Caco-2 (cell line): ENCODE results near the gene VPS33A. TPM values are rescaled to one million over a fixed set of nuclear protein-coding genes. Genes with fewer than 3 reads are reported as not detected.

ENCODE experiments used
- BruUV-seq: library from RNA; stranded (reverse); fragments of 400-500 nt; replicated peaks from 2 replicates; lab custom pipeline; 2021; lab: Mats Ljungman, UMichigan
- CTCF ChIA-PET: fragments of 300-600 bp; sonication (Branson Sonifier 250); formaldehyde crosslinking; loops from one replicate; lab custom pipeline; 2022; ENCODE audit warnings: antibody characterized with exemption; lab: Charles Lee
- POLR2A ChIA-PET: fragments of 300-600 bp; sonication (Branson Sonifier 250); formaldehyde crosslinking; loops from one replicate; lab custom pipeline; 2022; ENCODE audit warnings: antibody characterized with exemption; lab: Charles Lee
- DNase-seq, 2 experiments: peaks; one replicate each; pipeline versions ENCODE4 v3.0.0 to v3.0.0-alpha.2; 2020 to 2022
- H3K27me3 ChIP-seq: replicated peaks from 2 replicates; pipeline ENCODE4 v1.6.0; 2011; ENCODE audit warnings: low read length; ENCODE audit not compliant: control insufficient read depth, insufficient read depth
- H3K36me3 ChIP-seq: 2 replicates; pipeline ENCODE4 v1.5.1; 2011; ENCODE audit warnings: low read length; ENCODE audit not compliant: control insufficient read depth, insufficient read depth
- H3K4me1 ChIP-seq: fragments of 250-450 bp; sonication (Bioruptor Pico); 2 replicates; pipeline ENCODE4 v1.5.1; 2020; ENCODE audit warnings: mild to moderate bottlenecking
- H3K4me3 ChIP-seq: 2 replicates; pipeline ENCODE4 v1.5.1; 2011; ENCODE audit warnings: low read depth, mild to moderate bottlenecking, control low read depth, low read length
- H3K9me3 ChIP-seq: fragments of 250-450 bp; sonication (Bioruptor Pico); 2 replicates; pipeline ENCODE4 v1.5.1; 2020; ENCODE audit warnings: mild to moderate bottlenecking, moderate library complexity
- H3K27ac Mint-ChIP-seq: one replicate; pipeline ENCODE4 v1.8.0; 2022; ENCODE audit warnings: mixed read lengths; ENCODE audit not compliant: unreplicated experiment
- H3K27me3 Mint-ChIP-seq: one replicate; pipeline ENCODE4 v1.8.0; 2022; ENCODE audit warnings: mixed read lengths; ENCODE audit not compliant: insufficient read depth, unreplicated experiment
- H3K36me3 Mint-ChIP-seq: one replicate; pipeline ENCODE4 v1.8.0; 2022; ENCODE audit warnings: mild to moderate bottlenecking, mixed read lengths; ENCODE audit not compliant: insufficient read depth, unreplicated experiment
- H3K4me1 Mint-ChIP-seq: one replicate; pipeline ENCODE4 v1.8.0; 2022; ENCODE audit warnings: low read depth, mixed read lengths; ENCODE audit not compliant: unreplicated experiment
- H3K4me3 Mint-ChIP-seq: one replicate; pipeline ENCODE4 v1.8.0; 2022; ENCODE audit warnings: mild to moderate bottlenecking, moderate library complexity, mixed read lengths; ENCODE audit not compliant: unreplicated experiment
- H3K9me3 Mint-ChIP-seq: one replicate; pipeline ENCODE4 v1.8.0; 2022; ENCODE audit warnings: mixed read lengths; ENCODE audit not compliant: unreplicated experiment
- CTCF ChIP-seq, 2 experiments: fragments of 200-600 bp in 1 of 2; IDR thresholded peaks; 1 replicate in 1 of 2; 2 replicates in 1 of 2; pipeline versions ENCODE4 v1.5.1 to v1.8.0; 2011 to 2022; ENCODE audit warnings: antibody characterized with exemption in 1 of 2, control low read depth in 1 of 2, inconsistent platforms in 1 of 2, low read depth in 1 of 2, low read length in 1 of 2, mild to moderate bottlenecking in 1 of 2, moderate library complexity in 1 of 2; ENCODE audit not compliant: insufficient read depth in 1 of 2, severe bottlenecking in 1 of 2, unreplicated experiment in 1 of 2
- intact Hi-C: fragments of 100-400 bp; cut with micrococcal nuclease; formaldehyde crosslinking; loops from one replicate; pipeline ENCODE4 v1.10.0; 2022; ENCODE audit not compliant: unreplicated experiment
- total RNA-seq: library from RNA; stranded (reverse); gene quantifications from 2 replicates; pipeline ENCODE4 v1.2.3, GENCODE V29; 2022

VPS33A gene
- total RNA-seq, 1 experiment from 2014 or later, result 36.5 TPM

DNA sequence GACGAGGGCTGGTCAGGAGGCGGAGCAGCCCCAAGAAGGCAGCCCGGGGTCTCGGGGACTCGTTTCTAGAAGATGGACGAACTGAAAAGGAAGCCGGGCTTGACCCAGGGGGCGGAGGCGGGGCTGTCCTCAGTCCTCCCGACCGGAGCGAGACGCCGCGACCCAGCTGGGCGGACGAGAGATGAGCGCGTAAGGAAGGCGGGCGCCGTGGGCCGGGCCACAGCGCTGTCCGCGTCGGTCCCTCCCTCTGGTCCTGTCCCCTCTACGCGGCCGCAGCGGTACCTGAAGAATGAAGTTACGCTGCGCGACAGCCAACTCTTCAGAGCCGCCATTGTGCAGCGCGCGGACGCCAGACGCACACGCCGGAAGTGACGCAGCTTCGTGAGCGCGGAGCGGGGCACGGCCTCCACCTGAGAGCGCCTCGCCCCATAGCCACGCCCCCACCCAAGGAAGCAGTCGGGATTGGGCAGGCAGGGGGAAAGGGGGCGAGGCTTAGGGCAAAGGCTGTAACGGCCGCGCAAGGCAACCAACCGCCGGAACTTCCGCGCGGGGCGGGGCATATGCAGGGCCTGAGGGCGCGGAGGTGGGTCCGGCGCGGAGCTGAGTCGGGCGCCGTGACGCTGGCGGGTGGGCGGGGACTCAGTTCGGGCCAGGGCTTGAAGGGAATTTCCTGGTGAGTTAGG is 40.5 kb downstream of the VPS33A start, which contains the start of gene DIABLO:
DIABLO (minus strand) TSS at position 370 of the 683 bp plus-strand sequence; CDS start at position 332, 38 bp downstream.
- CTCF ChIA-PET, result interaction anchor here (0.5 to 1.1 kb wide), 6 partner anchors 10 to 766 kb away, joined by 3 to 5 read pairs (median 4); no protein-coding TSS in a partner anchor
- BruUV-seq, result no TSS peak
- Mint-ChIP-seq H3K27me3 (no peaks in the 10 kb centered on the region), H3K4me1 (peaks cover 19% of the 10 kb centered on the region), H3K9me3 (no peaks in the 10 kb centered on the region), H3K36me3 (peaks cover 50% of the 10 kb centered on the region), H3K4me3 (peak within 1 kb of the TSS; percentile 97), H3K27ac (peak within 1 kb of the TSS; percentile 85)
- no peak for TF ChIP-seq CTCF (IDR thresholded peaks at IDR 0.05; ENCODE audit: insufficient read depth in 1 of 2, low read depth in 1 of 2, low read length in 1 of 2, severe bottlenecking in 1 of 2, unreplicated experiment in 1 of 2)
- Histone ChIP-seq H3K36me3 (no peaks in the 10 kb centered on the region; the same call in none of the 2 replicates), H3K4me3 (peak within 1 kb of the TSS; percentile 80), H3K4me1 (peaks cover 21% of the 10 kb centered on the region), H3K27me3 (no peaks in the 10 kb centered on the region), H3K9me3 (no peaks in the 10 kb centered on the region)
- intact Hi-C loops, result loop anchor here (1.0 kb wide), 1 partner anchor 40 kb away; the partner anchor contains the start of gene VPS33A
- peak; percentile 99 to 100 for DNase-seq
- POLR2A ChIA-PET, result interaction anchor here (0.5 to 1.7 kb wide), 18 partner anchors 8 to 1181 kb away, joined by 3 to 10 read pairs (median 4); partner anchors contain the start of genes B3GNT4, CLIP1, KNTC1 and RSRC2

DNA sequence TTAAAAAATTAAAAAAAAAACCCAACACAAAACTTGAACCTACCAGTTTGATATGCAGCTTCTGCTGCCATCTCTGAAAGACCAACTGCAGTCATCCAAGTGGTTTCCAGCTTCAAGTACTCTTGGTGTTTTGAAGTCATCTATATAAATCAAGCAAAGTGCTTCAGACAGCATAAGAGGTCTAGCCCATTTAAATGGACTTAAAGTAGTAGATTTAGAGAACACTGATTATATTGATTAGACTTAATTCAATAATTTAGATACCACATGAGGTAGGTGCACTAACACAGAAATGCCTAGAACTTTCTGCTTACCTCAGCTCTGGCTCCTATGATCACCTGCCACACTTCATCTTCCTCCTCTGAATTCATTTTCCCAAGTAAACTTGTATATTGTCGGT is 49.8 kb downstream of the VPS33A start:
- H3K27ac Mint-ChIP-seq, result no peak overlapping the region
- Histone ChIP-seq H3K4me3 (no peak overlapping the region), H3K36me3 (peaks cover 3% of the 10 kb centered on the region), H3K4me1 (no peaks in the 10 kb centered on the region), H3K9me3 (no peaks in the 10 kb centered on the region; the same call in 1 of the 2 replicates), H3K27me3 (no peaks in the 10 kb centered on the region)
- H3K9me3 Mint-ChIP-seq, result no peaks in the 10 kb centered on the region
- no peak for DNase-seq
- H3K36me3 Mint-ChIP-seq, result peaks cover 95% of the 10 kb centered on the region
- intact Hi-C loops, result no loop called here
- CTCF ChIA-PET, result no interaction called here
- no TSS peak for BruUV-seq
- POLR2A ChIA-PET, result no interaction called here
- no peak overlapping the region for H3K4me3 Mint-ChIP-seq
- no peak for TF ChIP-seq CTCF (IDR thresholded peaks at IDR 0.05; ENCODE audit: insufficient read depth in 1 of 2, low read depth in 1 of 2, low read length in 1 of 2, severe bottlenecking in 1 of 2, unreplicated experiment in 1 of 2)
- H3K4me1 Mint-ChIP-seq, result no peaks in the 10 kb centered on the region
- H3K27me3 Mint-ChIP-seq, result no peaks in the 10 kb centered on the region

DNA sequence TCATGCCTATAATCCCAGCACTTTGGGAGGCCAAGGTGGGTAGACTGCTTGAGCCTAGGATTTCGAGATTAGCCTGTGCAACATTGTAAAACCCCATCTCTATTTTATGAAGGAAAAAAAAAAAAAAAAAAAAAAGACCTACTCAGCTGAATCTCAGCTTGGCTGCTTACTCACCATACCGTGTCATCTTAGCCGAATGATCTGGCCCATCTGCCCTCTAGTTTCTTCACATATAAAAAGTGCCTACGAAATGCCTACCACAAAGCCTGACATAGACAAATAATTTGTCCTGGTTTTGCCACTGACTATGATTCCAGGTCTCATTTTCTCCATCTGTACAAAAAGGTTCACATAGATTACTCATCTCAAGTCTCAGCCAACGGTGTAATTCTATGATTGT is 50.5 kb downstream of the VPS33A start:
- POLR2A ChIA-PET, result interaction anchor here (0.6 kb wide), 1 partner anchor 12 kb away, joined by 7 read pairs; the partner anchor contains the start of gene B3GNT4
- CTCF ChIA-PET, result no interaction called here
- H3K36me3 ChIP-seq, result peaks cover 3% of the 10 kb centered on the region
- Mint-ChIP-seq H3K27me3 (no peaks in the 10 kb centered on the region), H3K4me1 (no peaks in the 10 kb centered on the region), H3K4me3 (no peak overlapping the region), H3K36me3 (peaks cover 94% of the 10 kb centered on the region), H3K9me3 (no peaks in the 10 kb centered on the region), H3K27ac (no peak overlapping the region)
- intact Hi-C loops, result no loop called here
- DNase-seq, result no peak
- BruUV-seq, result no TSS peak
- H3K4me3 ChIP-seq, result no peak overlapping the region
- no peak for TF ChIP-seq CTCF (IDR thresholded peaks at IDR 0.05; ENCODE audit: insufficient read depth in 1 of 2, low read depth in 1 of 2, low read length in 1 of 2, severe bottlenecking in 1 of 2, unreplicated experiment in 1 of 2)
- no peaks in the 10 kb centered on the region for H3K27me3 ChIP-seq
- no peaks in the 10 kb centered on the region; the same call in 1 of the 2 replicates for H3K9me3 ChIP-seq
- no peaks in the 10 kb centered on the region for H3K4me1 ChIP-seq
